Endothelial cell of umbilical vein (primary cell): Measurements from ENCODE around the gene MBD2. TPM values are rescaled to one million over a fixed set of nuclear protein-coding genes. Genes with fewer than 3 reads are reported as not detected.
A peak's percentile ranks its signal among the peaks of the same experiment; 100 is the strongest.

ENCODE experiments used
- BruUV-seq: library from RNA; stranded (reverse); fragments of 400-500 nt; replicated peaks from 2 replicates; lab custom pipeline; 2021; lab: Mats Ljungman, UMichigan
- CTCF ChIA-PET: fragments of 300-600, 350-600 bp; sonication (Branson Sonifier 250); formaldehyde crosslinking; loops from one replicate; lab custom pipeline; 2021; ENCODE audit warnings: antibody characterized with exemption, inconsistent platforms; lab: Charles Lee
- POLR2A ChIA-PET: fragments of 300-600, 350-600 bp; sonication (Branson Sonifier 250); formaldehyde crosslinking; loops from one replicate; lab custom pipeline; 2021; ENCODE audit warnings: antibody characterized with exemption, inconsistent platforms; lab: Charles Lee
- DNase-seq: peaks from one replicate; pipeline ENCODE4 v3.0.0-alpha.2; 2011; ENCODE audit warnings: low read depth, low spot score
- FAIRE-seq: peaks from 2 replicates; lab custom pipeline; 2011; peaks lifted over from hg19 to GRCh38; lab: Jason Lieb, UNC
- H2AFZ ChIP-seq: 2 replicates; pipeline ENCODE4 v1.6.0; 2012; ENCODE audit warnings: low read depth, low read length, control low read depth, inconsistent platforms
- H3K27ac ChIP-seq: 2 replicates; pipeline ENCODE4 v1.5.1; 2011; ENCODE audit warnings: low read depth, mild to moderate bottlenecking, control low read depth, low read length, moderate library complexity; ENCODE audit not compliant: insufficient read depth
- H3K27me3 ChIP-seq, 2 experiments: 2 replicates each; pipeline versions ENCODE4 v1.6.0 to v1.6.1; 2011; ENCODE audit warnings: low read length in 2 of 2, mixed read lengths in 1 of 2; ENCODE audit not compliant: control insufficient read depth in 2 of 2, insufficient read depth in 2 of 2
- H3K36me3 ChIP-seq, 2 experiments: 2 replicates in 1 of 2; 3 replicates in 1 of 2; pipeline ENCODE4 v1.5.1; 2011; ENCODE audit warnings: low read length in 2 of 2, mild to moderate bottlenecking in 1 of 2, moderate library complexity in 1 of 2; ENCODE audit not compliant: control insufficient read depth in 2 of 2, insufficient read depth in 2 of 2; ENCODE audit errors: extremely low read depth in 1 of 2
- H3K4me1 ChIP-seq: 3 replicates; pipeline ENCODE4 v1.5.1; 2011; ENCODE audit warnings: mild to moderate bottlenecking, low read length; ENCODE audit not compliant: control insufficient read depth, insufficient read depth; ENCODE audit errors: extremely low read depth
- H3K4me2 ChIP-seq: 2 replicates; pipeline ENCODE4 v1.6.1; 2011; ENCODE audit warnings: low read length, control low read depth, mixed read lengths; ENCODE audit not compliant: insufficient read depth
- H3K4me3 ChIP-seq, 3 experiments: fragments of 200-600 bp in 1 of 3; sonication (generic), shearing (Covaris generic) in 1 of 3; replicated peaks in 1 of 3; 2 replicates each; pipeline ENCODE4 v1.5.1; 2011 to 2016; ENCODE audit warnings: control low read depth in 3 of 3, low read length in 3 of 3, mild to moderate bottlenecking in 2 of 3, inconsistent platforms in 1 of 3, low read depth in 1 of 3, moderate library complexity in 1 of 3; ENCODE audit not compliant: insufficient read depth in 1 of 3
- H3K79me2 ChIP-seq: 2 replicates; pipeline ENCODE4 v1.6.0; 2012; ENCODE audit warnings: low read length, inconsistent platforms; ENCODE audit not compliant: control insufficient read depth, insufficient read depth
- H3K9ac ChIP-seq: replicated peaks from 2 replicates; pipeline ENCODE3; 2011; ENCODE audit warnings: low read length, control low read depth; ENCODE audit not compliant: insufficient read depth; ENCODE audit errors: extremely low read depth
- H3K9me1 ChIP-seq: replicated peaks from 3 replicates; pipeline ENCODE4 v1.6.0; 2011; ENCODE audit warnings: mild to moderate bottlenecking, low read length; ENCODE audit not compliant: control insufficient read depth, insufficient read depth; ENCODE audit errors: extremely low read depth
- H3K9me3 ChIP-seq: replicated peaks from 2 replicates; pipeline ENCODE4 v1.5.1; 2012; ENCODE audit warnings: low read length, inconsistent platforms; ENCODE audit not compliant: control insufficient read depth, insufficient read depth
- H4K20me1 ChIP-seq: replicated peaks from 2 replicates; pipeline ENCODE3; 2011; ENCODE audit warnings: mild to moderate bottlenecking, low read length; ENCODE audit not compliant: control insufficient read depth, insufficient read depth; ENCODE audit errors: extremely low read depth
- CTCF ChIP-seq, 2 donors: IDR thresholded peaks; 1 replicate in 1 of 2; 2 replicates in 1 of 2; pipeline ENCODE4 v1.5.1; 2011; ENCODE audit warnings: low read length in 2 of 2, mild to moderate bottlenecking in 2 of 2, moderate library complexity in 2 of 2, control low read depth in 1 of 2, inconsistent platforms in 1 of 2, low read depth in 1 of 2; ENCODE audit not compliant: insufficient read depth in 1 of 2; ENCODE audit errors: extremely low read depth in 1 of 2
- EZH2 ChIP-seq: IDR thresholded peaks from 2 replicates; pipeline ENCODE4 v1.6.1; 2012; ENCODE audit warnings: borderline replicate concordance, low read depth, mild to moderate bottlenecking, moderate library complexity, low read length, inconsistent platforms; ENCODE audit not compliant: severe bottlenecking
- FOS ChIP-seq: IDR thresholded peaks from 2 replicates; pipeline ENCODE4 v1.6.1; 2011; ENCODE audit warnings: mild to moderate bottlenecking, low read length, moderate library complexity, borderline replicate concordance; ENCODE audit not compliant: insufficient read depth
- GATA2 ChIP-seq: IDR thresholded peaks from 2 replicates; pipeline ENCODE4 v1.7.0; 2011; ENCODE audit warnings: low read depth, mild to moderate bottlenecking, moderate library complexity, mixed read lengths, low read length; ENCODE audit not compliant: insufficient read length, insufficient read depth
- JUN ChIP-seq: IDR thresholded peaks from 2 replicates; pipeline ENCODE4 v1.6.1; 2011; ENCODE audit warnings: borderline replicate concordance, low read depth; ENCODE audit not compliant: insufficient read length, insufficient read depth
- MYC ChIP-seq: IDR thresholded peaks from one replicate; pipeline ENCODE4 v1.6.1; 2011; ENCODE audit warnings: mild to moderate bottlenecking, low read depth, low read length
- POLR2A ChIP-seq: IDR thresholded peaks from 2 replicates; pipeline ENCODE4 v1.6.1; 2012; ENCODE audit warnings: low read depth, mild to moderate bottlenecking, control low read depth, low read length
- POLR2AphosphoS5 ChIP-seq: IDR thresholded peaks from 2 replicates; pipeline ENCODE4 v1.6.1; 2012; ENCODE audit warnings: low read depth, mild to moderate bottlenecking, control low read depth, low read length, moderate library complexity; ENCODE audit not compliant: insufficient read depth
- dilution Hi-C: fragments of 300-500 bp; cut with MboI; formaldehyde crosslinking; loops from one replicate; pipeline ENCODE4 v1.15.0; 2019; ENCODE audit warnings: low sequenced_read_pairs; ENCODE audit not compliant: extremely low pct_ligation_motif_present
- intact Hi-C: fragments of 100-400 bp; cut with micrococcal nuclease; formaldehyde crosslinking; loops from one replicate; pipeline ENCODE4 v1.10.0; 2022
- polyA plus RNA-seq, 4 experiments: library from polyadenylated mRNA; depleted of rRNA in 3 of 4; stranded (reverse) in 3 of 4; unstranded in 1 of 4; fragments of >200 nt; gene quantifications; 2 replicates each; pipeline versions ENCODE4 v1.2.1 to v1.2.3, GENCODE V29; 2011 to 2012; ENCODE audit warnings: missing spikeins in 1 of 4
- total RNA-seq: library from RNA; stranded (reverse); gene quantifications from 2 replicates; pipeline ENCODE4 v1.2.3, GENCODE V29; 2021
- TF ChIP-seq, protein P1 (sequence below): IDR thresholded peaks from 2 replicates; pipeline ENCODE4 v1.6.1; 2011; ENCODE audit not compliant: insufficient read depth, insufficient read length

The MBD2 gene
- total and polyA plus RNA-seq, 2 donors (not counting 3 experiments of a cell fraction or from before 2014, with no cell fraction given) = 86.8 to 110 TPM

GRCh38 chr18:54169431-54170403, 54.8 kb downstream of the MBD2 start:
- DNase-seq (no peak), FAIRE-seq (no peak)
- Histone ChIP-seq H3K4me1 (peaks cover 18% of the 10 kb centered on the region), H3K36me3 (peaks cover 2 to 3% of the 10 kb centered on the region in 2 experiments), H3K4me2 (peak overlapping the region; percentile 34), H3K4me3 (no peak overlapping the region), H4K20me1 (peaks cover 5% of the 10 kb centered on the region), H3K9me1 (peaks cover 3% of the 10 kb centered on the region), H3K9me3 (no peaks in the 10 kb centered on the region), H2AFZ (no peak overlapping the region), H3K9ac (no peak overlapping the region), H3K27me3 (no peaks in the 10 kb centered on the region), H3K79me2 (peaks cover 60% of the 10 kb centered on the region), H3K27ac (no peak overlapping the region)
- dilution Hi-C loops = no loop called here
- TF ChIP-seq JUN = no peak
- TF ChIP-seq, protein P1, sequence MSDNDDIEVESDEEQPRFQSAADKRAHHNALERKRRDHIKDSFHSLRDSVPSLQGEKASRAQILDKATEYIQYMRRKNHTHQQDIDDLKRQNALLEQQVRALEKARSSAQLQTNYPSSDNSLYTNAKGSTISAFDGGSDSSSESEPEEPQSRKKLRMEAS = no peak
- TF ChIP-seq CTCF (IDR thresholded peaks at IDR 0.05; ENCODE audit: extremely low read depth in 1 of 2, insufficient read depth in 1 of 2, low read depth in 1 of 2, low read length in 2 of 2) = no peak
- TF ChIP-seq POLR2A = no peak
- TF ChIP-seq MYC = no peak
- TF ChIP-seq EZH2 = no peak
- no peak for TF ChIP-seq GATA2
- TF ChIP-seq POLR2AphosphoS5 = no peak
- no peak for TF ChIP-seq FOS
- CTCF ChIA-PET = interaction anchor here (0.9 to 1.0 kb wide), 2 partner anchors 13 to 101 kb away, joined by 3 to 5 read pairs; no protein-coding TSS in a partner anchor
- intact Hi-C loops = no loop called here
- POLR2A ChIA-PET = no interaction called here
- no TSS peak for BruUV-seq
